ENCODE data around the gene TNNI2. TPM values are rescaled to one million over a fixed set of nuclear protein-coding genes. Genes with fewer than 3 reads are reported as not detected.

TNNI2 gene
- total and polyA plus RNA-seq, 10 of the 15 experiments (the other 5 are each of a cell fraction or from before 2014, with no cell fraction given) = 0.14 to 0.79 (median 0.37) TPM; not detected in 4

GRCh38 chr11:1845095-1845429 is 6.3 kb downstream of the TNNI2 start:
- Histone ChIP-seq H3K9ac (ENCODE audit: control insufficient read depth, insufficient read depth, low read length) (no peak overlapping the region), H3K27me3 (replicated peaks in 1 of 2; ENCODE audit: control insufficient read depth in 2 of 2, insufficient read depth in 2 of 2, low read length in 1 of 2) (no peaks in the 10 kb centered on the region; a peak in 1 of 4 replicates), H3K4me2 (ENCODE audit: control insufficient read depth, insufficient read depth) (no peak overlapping the region), H4K20me1 (ENCODE audit: control insufficient read depth, insufficient read depth) (no peaks in the 10 kb centered on the region), H3K4me1 (ENCODE audit: control insufficient read depth, insufficient read depth, low read length) (peaks cover 34% of the 10 kb centered on the region), H3K36me3 (ENCODE audit: control insufficient read depth in 2 of 2, insufficient read depth in 2 of 2, low read length in 1 of 2) (no peaks in the 10 kb centered on the region), H2AFZ (ENCODE audit: control insufficient read depth, low read depth, low read length) (no peak overlapping the region), H3K4me3 (no peak overlapping the region), H3K9me3 (replicated peaks; ENCODE audit: control insufficient read depth, insufficient read depth, low read length) (no peaks in the 10 kb centered on the region), H3K79me2 (ENCODE audit: control insufficient read depth, insufficient read depth, low read length) (no peaks in the 10 kb centered on the region), H3K27ac (ENCODE audit: control insufficient read depth, insufficient read depth) (no peak overlapping the region)
- ChIA-PET RAD21 (ENCODE audit: unreplicated experiment) (no interaction called here), POLR2A (no interaction called here), SMC1A (ENCODE audit: uncharacterized antibody, unreplicated experiment) (no interaction called here), CTCF (no interaction called here)
- DNase-seq (ENCODE audit: low read depth, low spot score) = no peak
- no TSS peak for BruUV-seq (replicated peaks)
- WGBS (ENCODE audit: insufficient coverage, insufficient replicate concordance, low lambda C conversion rate, missing lambda C conversion rate) = 55% methylated on average over 1 of the region's 1 CpG
- ATAC-seq = no peak
- TF ChIP-seq CEBPZ (IDR thresholded peaks at IDR 0.05; ENCODE audit: low read depth, low read length) (no peak), YBX1 (IDR thresholded peaks at IDR 0.05) (0 out of 2 replicates have a peak, but pooled peaks have one; percentile 68), HDGF (IDR thresholded peaks at IDR 0.05) (peak; percentile 62)
- peak; percentile 87 for FAIRE-seq
- in situ Hi-C loops (cut with MboI) (no loop called here), intact Hi-C loops (cut with micrococcal nuclease; ENCODE audit: unreplicated experiment) (no loop called here)
